Left lung (tissue), 10 donors: ENCODE results near the gene TIMD4. TPM values are rescaled to one million over a fixed set of nuclear protein-coding genes. Genes with fewer than 3 reads are reported as not detected.

Experiments used
- ATAC-seq: fragments of 200-7000 bp; cut with Tn5 transposase; one replicate; pipeline ENCODE4 v1.9.1; 2020; ENCODE audit warnings: moderate library complexity
- DNase-seq, 4 donors: peaks; one replicate each; pipeline ENCODE4 v3.0.0-alpha.2; 2013 to 2020
- H3K27ac ChIP-seq, 2 donors: fragments of 200-600 bp; sonication (generic) in 1 of 2; one replicate each; pipeline versions ENCODE4 v1.5.0 to v1.8.0; 2020 to 2021
- H3K27me3 ChIP-seq, 2 donors: fragments of 200-600 bp; sonication (generic) in 1 of 2; one replicate each; pipeline versions ENCODE4 v1.5.0 to v1.8.0; 2020 to 2021
- H3K36me3 ChIP-seq, 2 donors: fragments of 200-600 bp; sonication (generic) in 1 of 2; one replicate each; pipeline versions ENCODE4 v1.5.0 to v1.8.0; 2020 to 2021
- H3K4me1 ChIP-seq, 2 donors: fragments of 200-600 bp; one replicate each; pipeline ENCODE4 v1.8.0; 2021
- H3K4me3 ChIP-seq, 2 donors: fragments of 200-600 bp; sonication (generic) in 1 of 2; one replicate each; pipeline versions ENCODE4 v1.5.0 to v1.8.0; 2020 to 2021; ENCODE audit warnings: mild to moderate bottlenecking in 1 of 2
- H3K9me3 ChIP-seq, 2 donors: fragments of 200-600 bp; sonication (generic) in 1 of 2; one replicate each; pipeline versions ENCODE4 v1.5.0 to v1.8.0; 2020 to 2021
- intact Hi-C, 2 donors: fragments of 100-400 bp; cut with DNase I; formaldehyde crosslinking; loops; one replicate each; pipeline versions ENCODE4 v1.11.2 to v1.14.2; 2022
- polyA plus RNA-seq, 6 donors: library from polyadenylated mRNA; unstranded; fragments of 120-200 nt; gene quantifications; one replicate each; pipeline ENCODE4 v1.2.1, GENCODE V29; 2013; ENCODE audit not compliant: insufficient read length in 6 of 6
- total RNA-seq, 2 donors: library from RNA; stranded (reverse); fragmentation: NEBNext Ultra II Directional; extraction: Animal tissue kit (Norgen Biotek cat#: 25700); gene quantifications; one replicate each; pipeline ENCODE4 v1.2.1, GENCODE V29; 2021
- TF ChIP-seq, protein P1 (sequence below), 2 donors: fragments of 200-600 bp; sonication (generic) in 1 of 2; IDR thresholded peaks; one replicate each; pipeline versions ENCODE4 v1.5.0 to v1.8.0; 2021; ENCODE audit warnings: antibody characterized with exemption in 2 of 2
- donor health status: DM: no; HTN: yes; CAD: no.
- donor health status: DM: no; HTN: no; CAD: no.

Gene TIMD4
- total and polyA plus RNA-seq, 8 donors: 0.25 to 1.2 (median 0.55) TPM; not detected in 2

GRCh38 chr5:156888520-156888919, 74.5 kb downstream of the TIMD4 start:
- no peaks in the 10 kb centered on the region for H3K27me3 ChIP-seq
- no peak overlapping the region for H3K27ac ChIP-seq
- DNase-seq: no peak
- no peak overlapping the region for H3K4me3 ChIP-seq
- intact Hi-C loops: no loop called here
- H3K9me3 ChIP-seq: no peaks in the 10 kb centered on the region
- H3K36me3 ChIP-seq: no peaks in the 10 kb centered on the region
- TF ChIP-seq, protein P1, sequence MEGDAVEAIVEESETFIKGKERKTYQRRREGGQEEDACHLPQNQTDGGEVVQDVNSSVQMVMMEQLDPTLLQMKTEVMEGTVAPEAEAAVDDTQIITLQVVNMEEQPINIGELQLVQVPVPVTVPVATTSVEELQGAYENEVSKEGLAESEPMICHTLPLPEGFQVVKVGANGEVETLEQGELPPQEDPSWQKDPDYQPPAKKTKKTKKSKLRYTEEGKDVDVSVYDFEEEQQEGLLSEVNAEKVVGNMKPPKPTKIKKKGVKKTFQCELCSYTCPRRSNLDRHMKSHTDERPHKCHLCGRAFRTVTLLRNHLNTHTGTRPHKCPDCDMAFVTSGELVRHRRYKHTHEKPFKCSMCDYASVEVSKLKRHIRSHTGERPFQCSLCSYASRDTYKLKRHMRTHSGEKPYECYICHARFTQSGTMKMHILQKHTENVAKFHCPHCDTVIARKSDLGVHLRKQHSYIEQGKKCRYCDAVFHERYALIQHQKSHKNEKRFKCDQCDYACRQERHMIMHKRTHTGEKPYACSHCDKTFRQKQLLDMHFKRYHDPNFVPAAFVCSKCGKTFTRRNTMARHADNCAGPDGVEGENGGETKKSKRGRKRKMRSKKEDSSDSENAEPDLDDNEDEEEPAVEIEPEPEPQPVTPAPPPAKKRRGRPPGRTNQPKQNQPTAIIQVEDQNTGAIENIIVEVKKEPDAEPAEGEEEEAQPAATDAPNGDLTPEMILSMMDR (IDR thresholded peaks at IDR 0.05): no peak
- no peaks in the 10 kb centered on the region for H3K4me1 ChIP-seq
- ATAC-seq: no peak

DNA sequence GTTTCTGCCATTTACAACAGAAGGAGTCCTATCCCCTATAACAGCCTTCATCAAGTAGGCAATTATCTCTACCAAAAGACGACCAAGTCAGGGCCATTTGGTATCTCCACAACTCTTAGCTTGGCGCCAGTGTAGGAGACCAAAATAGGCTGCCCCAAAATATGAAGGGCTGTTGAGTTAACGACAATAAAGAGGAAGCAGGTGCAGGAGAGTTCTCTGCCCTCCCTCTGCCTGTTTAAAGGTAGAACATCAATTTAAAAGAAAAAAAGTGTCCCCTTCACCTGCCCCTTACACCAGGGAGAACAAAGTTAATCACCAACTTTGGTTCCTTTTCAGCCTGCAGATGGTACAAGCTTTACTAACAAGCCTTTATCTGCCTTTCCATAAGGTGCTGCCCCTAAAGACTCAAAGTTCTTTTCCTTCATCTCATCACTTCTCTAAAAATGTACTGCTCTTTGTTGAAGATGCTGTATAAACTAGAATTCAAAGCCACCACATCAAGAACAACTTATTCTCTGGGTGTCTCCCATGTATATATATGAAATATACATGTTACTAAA, 79.6 kb downstream of the TIMD4 start:
- H3K9me3 ChIP-seq: no peaks in the 10 kb centered on the region
- no peak overlapping the region for H3K4me3 ChIP-seq
- no peak overlapping the region for H3K27ac ChIP-seq
- ATAC-seq: no peak
- no peak for DNase-seq
- H3K36me3 ChIP-seq: no peaks in the 10 kb centered on the region
- no peaks in the 10 kb centered on the region for H3K4me1 ChIP-seq
- intact Hi-C loops: no loop called here
- H3K27me3 ChIP-seq: peaks cover 0 to 5% of the 10 kb centered on the region in 2 donors
- TF ChIP-seq, protein P1 (IDR thresholded peaks at IDR 0.05): no peak

DNA sequence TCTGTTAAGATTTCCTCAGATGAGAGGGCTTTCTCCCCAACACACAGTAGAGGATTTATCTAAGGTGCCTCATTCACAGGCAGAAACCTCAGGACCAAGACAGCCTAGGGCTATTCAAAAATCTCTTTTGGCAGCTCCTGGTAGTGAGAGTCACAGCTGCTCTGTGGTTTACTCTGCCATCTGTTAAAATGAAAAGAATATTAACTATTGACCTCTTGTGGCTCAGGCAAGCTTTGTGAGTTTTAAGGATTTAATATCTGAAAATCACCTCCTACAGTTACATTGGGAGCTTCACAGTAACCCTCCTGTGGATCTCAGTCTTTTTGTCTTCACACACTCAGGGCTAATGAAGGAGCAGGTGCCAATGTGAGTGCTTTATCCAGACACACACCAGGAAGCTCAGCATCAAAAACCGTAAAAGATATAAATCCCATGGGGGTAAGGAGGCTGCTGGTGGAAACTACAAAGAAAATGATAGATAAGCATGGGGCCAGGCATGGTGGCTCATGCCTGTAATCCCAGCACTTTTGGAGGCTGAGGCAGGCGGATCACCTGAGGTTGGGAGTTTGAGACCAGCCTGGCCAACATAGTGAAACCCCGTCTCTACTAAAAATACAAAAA, 83.3 kb downstream of the TIMD4 start:
- Histone ChIP-seq H3K27me3 (peaks cover 0 to 5% of the 10 kb centered on the region in 2 donors), H3K27ac (no peak overlapping the region), H3K4me1 (no peaks in the 10 kb centered on the region), H3K36me3 (no peaks in the 10 kb centered on the region), H3K4me3 (no peak overlapping the region), H3K9me3 (no peaks in the 10 kb centered on the region)
- no peak for DNase-seq
- intact Hi-C loops: no loop called here
- TF ChIP-seq, protein P1 (IDR thresholded peaks at IDR 0.05): no peak
- no peak for ATAC-seq

GRCh38 chr5:156871212-156871611, 91.8 kb downstream of the TIMD4 start:
- DNase-seq (no peak), ATAC-seq (no peak)
- no peaks in the 10 kb centered on the region for H3K4me1 ChIP-seq
- H3K27me3 ChIP-seq: no peaks in the 10 kb centered on the region
- intact Hi-C loops: no loop called here
- TF ChIP-seq, protein P1 (IDR thresholded peaks at IDR 0.05): no peak
- H3K27ac ChIP-seq: no peak overlapping the region
- H3K9me3 ChIP-seq: peaks cover 0 to 19% of the 10 kb centered on the region in 2 donors
- no peak overlapping the region for H3K4me3 ChIP-seq
- H3K36me3 ChIP-seq: no peaks in the 10 kb centered on the region

DNA sequence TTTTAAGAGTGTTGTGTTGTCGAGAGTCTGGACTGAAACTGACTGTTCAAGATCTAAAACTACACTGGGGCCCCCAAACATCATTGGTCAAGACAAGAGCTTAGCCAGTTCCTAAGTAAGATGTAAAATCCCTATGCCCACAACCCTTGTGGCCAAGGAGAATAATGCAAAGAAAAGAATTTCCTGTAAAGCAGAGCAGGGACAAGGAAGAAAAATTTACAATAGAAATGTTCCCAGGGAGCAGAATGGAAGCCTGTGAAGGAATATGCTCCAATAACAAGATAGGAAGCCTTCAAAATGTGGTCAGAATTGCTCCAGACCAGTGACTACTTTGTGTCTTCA, 92.6 kb downstream of the TIMD4 start:
- intact Hi-C loops: no loop called here
- no peak overlapping the region for H3K4me3 ChIP-seq
- DNase-seq: no peak
- ATAC-seq: no peak
- no peaks in the 10 kb centered on the region for H3K4me1 ChIP-seq
- no peaks in the 10 kb centered on the region for H3K36me3 ChIP-seq
- peaks cover 0 to 19% of the 10 kb centered on the region in 2 donors for H3K9me3 ChIP-seq
- H3K27me3 ChIP-seq: no peaks in the 10 kb centered on the region
- no peak overlapping the region for H3K27ac ChIP-seq
- TF ChIP-seq, protein P1 (IDR thresholded peaks at IDR 0.05): no peak

Other genes with a start within 250 kb of the TIMD4 start
- gene PPP1R2B, start 112.9 kb downstream of the TIMD4 start, total RNA-seq: not detected
- under 1 TPM in 3 of 6 donors, not detected in 3; 0.09 to 0.14 (median 0.14) TPM for gene PPP1R2B, start 112.9 kb downstream of the TIMD4 start, polyA plus RNA-seq
- under 1 TPM in 1 of 2 donors, not detected in 1; 0.31 TPM for gene HAVCR1, start 95.9 kb upstream of the TIMD4 start, total RNA-seq
- under 1 TPM; 0.21 to 0.92 (median 0.57) TPM for gene HAVCR1, start 95.9 kb upstream of the TIMD4 start, polyA plus RNA-seq
- gene HAVCR2, start 145.8 kb upstream of the TIMD4 start, total RNA-seq: 10 to 100 TPM; 18.8 to 50.9 TPM
- gene HAVCR2, start 145.8 kb upstream of the TIMD4 start, polyA plus RNA-seq: 1 to 10 TPM; 1.6 to 2.8 (median 2.3) TPM
- 10 to 100 TPM in 1 of 2 donors, 1 to 10 TPM in 1; 7.3 to 11.8 TPM for gene MED7, start 179.6 kb upstream of the TIMD4 start, total RNA-seq
- 10 to 100 TPM; 17.0 to 18.9 (median 17.8) TPM for gene MED7, start 179.6 kb upstream of the TIMD4 start, polyA plus RNA-seq
- not detected for gene GARIN3, start 203.0 kb upstream of the TIMD4 start, total RNA-seq
- not detected for gene GARIN3, start 203.0 kb upstream of the TIMD4 start, polyA plus RNA-seq
- 1 to 10 TPM; 1.8 to 8.1 TPM for gene ITK, start 217.6 kb upstream of the TIMD4 start, total RNA-seq
- 1 to 10 TPM in 3 of 6 donors, under 1 TPM in 3; 0.49 to 1.1 (median 0.85) TPM for gene ITK, start 217.6 kb upstream of the TIMD4 start, polyA plus RNA-seq